Spleen (tissue), 7 donors: ENCODE results near the gene GNAO1.

Source experiments
- POLR2A ChIP-seq, 3 donors: fragments of 450-650 bp; IDR thresholded peaks; one replicate each; pipeline ENCODE4 v1.5.1; 2017; ENCODE audit warnings: antibody characterized with exemption in 3 of 3, mild to moderate bottlenecking in 1 of 3
- POLR2AphosphoS5 ChIP-seq, 3 donors: sonication (generic); formaldehyde crosslinking; IDR thresholded peaks; one replicate each; pipeline ENCODE4 v1.5.1; 2017; ENCODE audit warnings: antibody characterized with exemption in 3 of 3
- TF ChIP-seq, protein P1 (sequence below), 11 experiments: fragments of 200-600 bp in 7 of 11; fragments of 450-650 bp in 4 of 11; sonication (generic) in 4 of 11; IDR thresholded peaks in 8 of 11; conservative IDR thresholded peaks in 3 of 11; 1 replicate in 7 of 11; 2 replicates in 4 of 11; pipeline versions ENCODE4 v1.4.0 to v1.8.0; 2016 to 2021; ENCODE audit warnings: antibody characterized with exemption in 11 of 11, inconsistent platforms in 4 of 11, mild to moderate bottlenecking in 1 of 11
- donor health status: DM: no; HTN: no; CAD: no; lungs with moderate emphysema.
- donor health status: DM: no; HTN: no; CAD: no.
- donor health status: DM: no; HTN: no; CAD: no.

GRCh38 chr16:56300891-56301850, 109.9 kb downstream of the GNAO1 start:
- TF ChIP-seq, protein P1, sequence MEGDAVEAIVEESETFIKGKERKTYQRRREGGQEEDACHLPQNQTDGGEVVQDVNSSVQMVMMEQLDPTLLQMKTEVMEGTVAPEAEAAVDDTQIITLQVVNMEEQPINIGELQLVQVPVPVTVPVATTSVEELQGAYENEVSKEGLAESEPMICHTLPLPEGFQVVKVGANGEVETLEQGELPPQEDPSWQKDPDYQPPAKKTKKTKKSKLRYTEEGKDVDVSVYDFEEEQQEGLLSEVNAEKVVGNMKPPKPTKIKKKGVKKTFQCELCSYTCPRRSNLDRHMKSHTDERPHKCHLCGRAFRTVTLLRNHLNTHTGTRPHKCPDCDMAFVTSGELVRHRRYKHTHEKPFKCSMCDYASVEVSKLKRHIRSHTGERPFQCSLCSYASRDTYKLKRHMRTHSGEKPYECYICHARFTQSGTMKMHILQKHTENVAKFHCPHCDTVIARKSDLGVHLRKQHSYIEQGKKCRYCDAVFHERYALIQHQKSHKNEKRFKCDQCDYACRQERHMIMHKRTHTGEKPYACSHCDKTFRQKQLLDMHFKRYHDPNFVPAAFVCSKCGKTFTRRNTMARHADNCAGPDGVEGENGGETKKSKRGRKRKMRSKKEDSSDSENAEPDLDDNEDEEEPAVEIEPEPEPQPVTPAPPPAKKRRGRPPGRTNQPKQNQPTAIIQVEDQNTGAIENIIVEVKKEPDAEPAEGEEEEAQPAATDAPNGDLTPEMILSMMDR (IDR thresholded peaks at IDR 0.05 in 8 of 11, conservative IDR thresholded peaks at IDR 0.05 in 3 of 11), result no peak
- TF ChIP-seq POLR2A (IDR thresholded peaks at IDR 0.05) (no peak), POLR2AphosphoS5 (IDR thresholded peaks at IDR 0.05) (no peak)
